NCI-H2081 (cell line): Measurements from ENCODE around the gene COASY.

Experiments
- DNase-seq, 2 experiments: peaks; one replicate each; lab custom pipeline; 2025; lab: John Stamatoyannopoulos, UW

The COASY gene

GRCh38 chr17:42574463-42574862 lies 12.5 kb downstream of the COASY start:
- DNase-seq = no peak

- DNase-seq = no peak
Measured at GRCh38 chr17:42577140-42577531, 15.2 kb downstream of the COASY start.

GRCh38 chr17:42577532-42578281 lies 15.8 kb downstream of the COASY start, which contains the start of gene PSMC3IP:
PSMC3IP (minus strand) TSS chr17:42577729; CDS start chr17:42577686, 43 bp downstream.
- DNase-seq = peak; percentile 95 to 96

- DNase-seq = peak; percentile 85 to 87
Measured at GRCh38 chr17:42578282-42578869, 16.4 kb downstream of the COASY start.

GRCh38 chr17:42579794-42580551 lies 18.0 kb downstream of the COASY start:
- no peak for DNase-seq

DNA sequence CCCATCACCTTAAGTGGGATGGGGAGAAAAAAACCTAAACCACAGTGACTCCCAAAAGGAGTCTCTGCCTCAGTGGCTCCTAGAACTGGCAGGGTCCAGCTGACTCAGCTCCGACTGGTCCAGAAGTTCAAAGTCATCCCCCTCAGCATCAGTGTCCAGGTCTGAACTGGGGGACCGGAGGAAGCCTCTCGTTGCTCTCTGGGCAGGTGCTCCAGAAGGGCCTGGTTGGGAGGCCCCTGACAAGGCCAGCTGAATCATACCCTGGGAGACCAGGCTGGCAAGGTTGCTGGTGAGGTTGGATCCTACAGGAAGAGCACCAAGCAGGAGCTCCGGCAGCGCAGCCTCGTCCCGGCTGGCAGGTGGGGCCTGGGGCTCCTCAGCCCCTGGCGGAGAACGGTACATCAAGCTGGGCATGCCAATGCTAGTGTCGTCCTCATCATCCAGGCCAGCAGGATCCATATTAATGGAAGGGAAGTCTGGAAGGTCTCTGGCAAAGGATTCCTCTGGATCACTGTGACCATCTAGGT lies 19.9 kb downstream of the COASY start:
- DNase-seq = no peak

- DNase-seq = no peak
Measured at GRCh38 chr17:42584880-42585279, 22.9 kb downstream of the COASY start.

DNA sequence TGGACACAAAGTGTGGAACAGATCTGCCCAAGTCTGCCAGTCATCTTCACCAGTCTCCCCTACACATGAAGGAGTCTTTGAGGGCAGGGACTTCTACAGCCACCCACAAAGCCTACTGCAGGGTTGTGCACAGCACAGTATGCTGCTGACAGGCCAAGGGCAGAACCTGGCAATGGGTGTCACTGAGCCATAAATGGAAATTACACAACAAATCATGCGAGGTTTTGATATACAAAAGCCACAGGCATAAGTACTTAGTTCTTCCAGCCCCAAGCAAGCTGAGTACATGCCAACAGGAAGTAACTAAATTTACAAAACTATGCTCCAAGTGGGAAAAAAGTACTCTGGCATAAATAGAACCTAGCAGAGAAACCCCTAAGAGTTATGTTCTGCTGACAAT lies 23.4 kb downstream of the COASY start:
- DNase-seq = no peak

- DNase-seq = no peak
Measured at GRCh38 chr17:42586514-42587230, 24.7 kb downstream of the COASY start.

- no peak for DNase-seq
Measured at GRCh38 chr17:42590886-42591285, 28.9 kb downstream of the COASY start.

DNA sequence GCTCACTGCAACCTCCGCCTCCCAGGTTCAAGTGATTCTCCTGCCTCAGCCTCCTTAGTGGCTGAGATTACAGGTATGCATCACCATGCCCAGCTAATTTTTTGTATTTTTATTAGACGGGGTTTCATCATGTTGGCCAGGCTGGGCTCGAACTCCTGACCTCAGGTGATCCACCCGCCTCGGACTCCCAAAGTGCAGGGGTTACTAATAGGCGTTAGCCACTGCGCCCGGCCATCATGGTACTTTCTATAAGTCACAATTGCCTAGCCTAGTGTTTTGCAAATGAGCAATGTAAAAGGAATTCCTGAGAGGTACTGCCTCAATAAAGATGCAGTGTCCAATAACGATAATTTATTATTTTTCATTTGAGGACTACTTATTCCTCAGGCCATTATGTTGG lies 29.5 kb downstream of the COASY start:
- DNase-seq = no peak

DNA sequence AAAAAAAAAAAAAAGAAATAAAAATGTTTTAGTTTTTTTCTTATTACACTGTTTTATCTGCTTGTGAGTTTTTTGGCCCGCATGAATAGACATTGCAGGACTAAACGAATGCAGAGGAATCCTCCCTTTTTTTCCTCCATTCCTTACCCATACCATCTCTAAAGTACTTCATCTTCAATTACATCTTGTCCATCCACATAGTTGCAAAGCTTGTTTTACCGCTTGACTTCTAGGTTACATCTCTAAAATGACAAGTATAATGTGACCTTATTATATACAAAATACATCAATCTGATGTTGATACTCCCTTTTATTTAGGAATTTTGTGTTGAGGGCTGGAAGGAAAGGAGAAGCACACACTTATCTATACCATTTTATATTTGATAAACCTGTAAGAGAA lies 34.4 kb downstream of the COASY start:
- DNase-seq = no peak

DNA sequence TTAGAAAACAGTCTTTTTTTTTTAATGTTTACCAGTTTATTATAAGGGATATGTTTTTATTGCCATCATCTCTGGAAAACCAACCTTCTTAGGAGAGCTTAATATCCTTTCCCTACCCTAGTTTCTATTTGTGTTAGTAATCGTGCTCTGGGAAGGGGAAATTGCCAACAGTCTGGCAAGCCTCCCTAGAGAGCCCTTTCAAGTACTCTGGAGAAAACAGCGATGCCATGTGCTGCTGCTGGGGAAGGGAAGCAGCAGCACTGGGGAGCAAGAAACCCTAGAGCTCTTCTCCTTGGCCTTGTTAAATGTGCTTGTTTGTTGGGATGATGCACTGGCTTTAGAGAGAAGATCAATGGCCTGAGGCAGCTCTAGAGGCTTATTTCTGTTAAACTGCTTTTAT lies 37.0 kb downstream of the COASY start:
- peak in 1 of 2 experiments; percentile 15 for DNase-seq

GRCh38 chr17:42603318-42603717 lies 41.4 kb downstream of the COASY start:
- no peak for DNase-seq

DNA sequence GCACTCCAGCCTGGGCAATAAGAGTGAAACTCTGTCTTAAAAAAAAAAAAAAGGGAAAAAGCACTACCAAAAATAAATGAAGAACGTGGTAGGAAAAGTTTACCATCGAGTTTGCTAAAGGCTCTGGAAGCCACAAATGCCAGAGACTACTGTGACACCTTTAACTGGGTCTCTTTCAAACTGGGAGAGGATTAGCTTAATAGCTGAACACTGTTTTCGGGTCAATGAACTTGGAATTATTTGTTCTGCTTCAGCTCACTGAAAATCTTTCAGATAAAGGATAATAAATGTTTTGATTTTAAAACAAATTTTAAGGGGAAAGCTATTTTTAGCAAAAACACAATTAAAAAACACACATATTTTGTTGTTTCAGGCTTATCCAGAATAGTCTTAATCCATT lies 45.8 kb downstream of the COASY start:
- no peak for DNase-seq

DNA sequence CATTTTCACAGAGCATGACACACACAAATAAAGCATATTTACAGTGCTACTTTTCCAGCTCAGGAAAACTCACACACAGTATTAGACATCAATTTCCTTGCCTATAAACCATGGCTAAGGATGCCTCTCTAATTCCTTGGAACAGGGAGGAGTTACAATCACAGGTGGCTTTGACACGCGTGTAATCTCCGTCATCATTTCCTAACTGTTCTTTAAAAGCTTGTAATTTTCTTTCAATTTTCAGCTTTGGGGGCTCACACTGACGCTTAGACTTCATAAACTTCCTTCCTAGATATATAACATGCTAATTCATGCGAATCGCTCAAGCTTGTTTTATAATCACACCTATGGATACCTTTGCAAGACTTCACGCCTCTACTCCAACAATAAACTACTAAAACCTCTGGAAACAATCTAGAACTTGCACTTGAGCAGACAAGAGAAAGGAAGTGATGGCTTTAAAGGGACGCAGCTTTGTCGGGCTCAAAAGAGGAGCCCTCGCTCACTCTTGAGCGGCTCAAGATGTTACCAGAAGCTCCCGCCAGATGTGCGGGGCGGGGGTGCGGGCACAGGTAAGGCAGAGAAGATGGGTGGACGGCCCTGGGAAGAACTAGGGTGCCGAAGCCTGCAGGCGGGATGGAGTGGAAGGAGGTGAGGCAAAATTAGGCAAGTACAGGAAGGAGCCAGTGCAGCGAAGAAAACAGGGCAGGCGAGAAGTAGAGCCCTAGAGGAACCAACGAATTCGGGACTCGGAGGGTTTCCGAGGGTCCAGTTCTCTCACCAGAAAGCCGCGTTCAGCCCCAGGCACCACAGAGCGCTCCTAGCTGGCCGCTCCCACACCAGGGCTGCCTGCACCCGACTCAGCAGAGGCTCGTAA lies 46.6 kb downstream of the COASY start:
- DNase-seq = no peak

DNA sequence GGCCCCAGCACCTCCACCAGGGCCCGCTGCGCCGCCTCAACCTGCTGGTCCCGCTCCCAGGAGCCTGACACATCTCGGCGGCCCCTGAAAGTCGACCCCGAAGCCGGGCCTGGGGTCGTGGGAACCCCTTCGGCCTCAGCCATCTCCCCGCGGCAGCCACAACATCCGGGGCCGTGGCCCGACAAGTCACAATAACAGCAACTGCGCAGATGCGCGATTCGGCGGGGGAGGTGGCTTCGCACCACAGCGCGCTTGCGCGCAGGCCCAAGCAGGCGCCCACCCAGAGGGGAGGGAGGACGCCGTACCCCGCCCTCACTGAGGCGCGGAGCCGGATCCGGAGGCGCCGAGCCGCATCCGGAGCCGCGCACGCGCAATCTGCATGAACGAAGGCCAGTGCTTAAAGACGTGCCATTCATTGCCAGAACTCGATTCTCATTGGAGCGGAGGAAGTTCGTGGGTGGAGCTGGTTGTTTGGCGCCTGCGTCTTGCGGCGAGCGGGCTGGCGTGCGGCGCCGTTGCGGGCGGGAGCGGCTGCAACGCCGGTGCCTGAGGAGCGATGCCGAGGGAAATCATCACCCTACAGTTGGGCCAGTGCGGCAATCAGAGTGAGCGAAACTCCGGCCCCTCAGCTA lies 47.4 kb downstream of the COASY start, which contains the start of the genes RETREG3 and TUBG1:
RETREG3 (minus strand) TSS at position 193 of the 632 bp plus-strand sequence; CDS start at position 143, 50 bp downstream.
TUBG1 (plus strand) TSS at position 502 of the 632 bp plus-strand sequence; CDS start at position 557, 55 bp downstream.
- DNase-seq = peak; percentile 99 to 100

- peak in 1 of 2 experiments; percentile 46 for DNase-seq
Measured at GRCh38 chr17:42609814-42610801, 48.2 kb downstream of the COASY start.

- no peak for DNase-seq
Measured at GRCh38 chr17:42612013-42612412, 50.1 kb downstream of the COASY start.
